Activated naive CD8-positive, alpha-beta T cell treated with anti-CD3 and anti-CD28 coated beads, Interleukin-2, amount 50 U/mL, for 16 hours (primary cell): ENCODE measurements around the gene PCGF1.
"Not testable (repeated sequence)": the region's sequence is repeated elsewhere in the genome, so short reads cannot be mapped to it uniquely, and the experiment has no call there.

Experiments
- DNase-seq: peaks from one replicate; pipeline ENCODE4 v3.0.0-alpha.2; 2020; ENCODE audit warnings: low read depth, low spot score

The PCGF1 gene

DNA sequence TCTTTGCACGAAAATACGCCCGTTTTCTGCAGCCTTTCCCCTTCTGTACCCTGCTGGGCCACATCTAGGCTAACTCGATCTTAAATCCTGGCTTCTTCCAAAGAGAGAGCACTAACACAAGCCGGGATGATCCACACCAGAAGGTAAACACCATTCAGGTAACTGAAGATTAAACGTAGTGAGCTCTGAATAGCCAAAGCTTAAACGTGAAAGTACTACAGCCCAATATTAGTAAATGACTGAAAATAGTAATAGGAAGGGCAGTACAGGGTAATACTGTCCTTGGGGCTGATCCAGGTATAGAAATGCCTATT is 34.6 kb downstream of the PCGF1 start:
- no peak for DNase-seq

DNA sequence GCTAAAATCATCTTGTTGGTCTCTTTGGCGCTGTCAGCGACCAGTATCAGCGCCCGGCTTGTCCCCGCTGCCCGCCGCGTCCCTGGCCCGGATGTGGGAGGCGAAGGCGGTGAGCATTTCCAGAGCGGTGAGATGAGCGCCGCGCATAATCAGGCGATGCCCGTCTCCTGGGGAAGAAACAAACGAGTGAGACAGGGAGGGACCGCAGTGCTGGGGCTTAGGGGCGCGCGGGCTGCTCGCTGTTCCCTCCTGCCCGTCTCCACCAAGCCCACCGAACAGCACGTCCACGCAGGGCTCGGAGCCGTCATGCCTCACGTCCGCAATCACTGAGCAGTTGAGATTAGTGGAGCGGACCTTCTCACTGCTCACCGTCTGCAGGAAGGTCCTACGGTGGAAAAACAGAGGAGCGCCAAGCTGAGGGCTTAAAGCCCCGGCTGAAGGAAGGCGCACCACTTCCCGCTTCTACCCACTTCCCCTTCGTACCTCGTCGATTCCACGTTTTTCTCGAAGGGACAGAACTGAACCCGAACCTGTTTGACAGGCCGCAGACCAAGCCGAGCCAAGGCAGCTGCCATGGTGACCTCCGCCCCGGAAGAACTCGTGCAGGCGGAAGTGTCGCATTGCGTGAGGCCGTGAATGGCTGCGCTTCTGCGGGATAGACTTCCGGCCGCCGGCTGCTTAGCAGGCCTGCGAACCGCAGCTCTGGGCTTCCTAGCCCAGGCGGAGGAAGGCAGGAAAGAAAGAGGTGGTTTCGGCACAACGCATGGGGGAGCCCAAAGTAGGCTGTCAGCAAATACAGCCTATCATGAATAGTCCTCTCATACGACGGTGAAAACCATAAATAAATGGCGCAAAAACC is 35.2 kb downstream of the PCGF1 start, which contains the start of gene MRPL53:
Gene MRPL53, minus strand, starts transcription at position 595 of the 859 bp plus-strand sequence. Its CDS starts 20 bp downstream, at position 575.
- peak; percentile 93 for DNase-seq

GRCh38 chr2:74471332-74472065 is 36.0 kb downstream of the PCGF1 start:
- no peak for DNase-seq

GRCh38 chr2:74470742-74471141 is 36.8 kb downstream of the PCGF1 start:
- DNase-seq, result not testable (repeated sequence)

GRCh38 chr2:74464406-74464805 is 43.1 kb downstream of the PCGF1 start:
- no peak for DNase-seq

DNA sequence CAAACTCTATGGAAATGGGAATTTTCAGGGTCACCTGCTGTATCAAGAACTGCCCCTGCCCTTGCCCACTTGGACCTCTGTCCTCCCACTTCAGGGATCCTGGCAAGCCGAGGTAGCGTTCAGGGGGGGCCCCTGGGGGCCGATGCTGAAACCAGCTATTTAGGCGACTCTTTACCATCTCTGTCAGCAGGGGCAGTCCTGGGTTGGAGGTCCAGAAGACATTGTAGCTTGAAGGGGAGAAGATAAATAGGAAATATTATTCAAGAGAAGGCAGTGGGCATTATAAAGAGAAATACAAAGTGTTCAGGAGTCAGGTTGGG is 44.7 kb downstream of the PCGF1 start:
- DNase-seq, result no peak

DNA sequence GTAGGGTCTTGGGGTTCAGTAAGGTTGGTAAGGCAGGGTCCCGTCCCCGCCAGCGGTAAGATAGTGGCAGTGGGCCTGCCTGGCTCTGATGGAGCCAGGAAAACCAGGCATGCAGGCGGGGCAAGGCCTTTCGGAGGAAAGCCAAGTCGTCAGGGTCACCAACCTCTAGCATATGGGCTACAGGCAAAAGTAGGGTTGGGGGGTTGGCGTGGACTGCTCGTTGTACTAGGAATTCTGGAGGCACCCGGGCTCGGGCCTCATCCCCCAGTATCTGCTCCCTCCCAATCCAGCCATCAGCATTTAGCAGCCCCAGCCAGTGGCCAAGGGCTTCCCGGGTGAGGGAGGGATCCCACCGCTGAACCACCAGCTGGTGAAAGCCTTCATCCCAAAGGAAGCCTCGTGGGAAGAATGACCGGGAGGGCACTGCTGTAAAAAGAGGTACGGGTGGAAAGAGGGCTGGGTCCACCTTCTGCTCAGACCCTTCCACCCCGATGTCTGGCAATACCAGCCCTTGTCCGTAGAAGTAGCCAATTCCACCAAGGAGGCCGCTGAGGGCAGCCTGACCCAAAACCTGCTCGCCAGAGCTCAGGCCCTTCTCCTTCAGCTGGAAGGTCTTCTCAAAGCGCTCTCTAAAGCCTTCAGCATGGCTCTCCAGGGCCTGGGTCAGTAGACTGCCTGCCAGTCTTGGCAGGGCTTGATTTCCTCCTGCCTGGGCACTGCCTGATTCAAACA is 45.3 kb downstream of the PCGF1 start:
- DNase-seq, result no peak

GRCh38 chr2:74461187-74462053 is 46.1 kb downstream of the PCGF1 start:
- no peak for DNase-seq

DNA sequence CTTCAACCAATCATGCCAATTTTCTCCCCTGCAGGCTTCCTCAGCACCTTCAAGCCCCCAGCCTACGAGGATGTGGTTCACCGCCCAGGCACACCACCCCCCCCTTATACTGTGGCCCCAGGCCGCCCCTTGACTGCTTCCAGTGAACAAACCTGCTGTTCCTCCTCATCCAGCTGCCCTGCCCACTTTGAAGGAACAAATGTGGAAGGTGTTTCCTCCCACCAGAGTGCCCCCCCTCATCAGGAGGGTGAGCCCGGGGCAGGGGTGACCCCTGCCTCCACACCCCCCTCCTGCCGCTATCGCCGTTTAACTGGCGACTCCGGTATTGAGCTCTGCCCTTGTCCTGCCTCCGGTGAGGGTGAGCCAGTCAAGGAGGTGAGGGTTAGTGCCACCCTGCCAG is 47.3 kb downstream of the PCGF1 start:
- DNase-seq, result not testable (repeated sequence)

GRCh38 chr2:74459503-74460118 is 47.9 kb downstream of the PCGF1 start:
- not testable (repeated sequence) for DNase-seq

- DNase-seq, result no peak
These were observed 48.5 kb downstream of the PCGF1 start for GRCh38 chr2:74458938-74459363.

GRCh38 chr2:74458132-74458937 is 49.2 kb downstream of the PCGF1 start, which contains the start of gene WBP1:
TSS of gene WBP1 (plus strand) at chr2:74458438. CDS start at chr2:74458603, 165 bp downstream.
- DNase-seq, result peak; percentile 97

- peak; percentile 63 for DNase-seq
These were observed 49.9 kb downstream of the PCGF1 start for GRCh38 chr2:74457549-74458131.

- no peak for DNase-seq
These were observed 50.4 kb downstream of the PCGF1 start for GRCh38 chr2:74457129-74457548.
